Activated effector memory CD4-positive, alpha-beta T cell treated with anti-CD3 and anti-CD28 coated beads, Interleukin-2, amount 50 U/mL, for 16 hours (primary cell): ENCODE data around the gene ADAMTS19.
"Not testable (repeated sequence)": the region's sequence is repeated elsewhere in the genome, so short reads cannot be mapped to it uniquely, and the experiment has no call there.

ENCODE experiments used
- DNase-seq: peaks from one replicate; pipeline ENCODE4 v3.0.0-alpha.2; 2020

ADAMTS19 gene

GRCh38 chr5:129609710-129610109 lies 149.6 kb downstream of the ADAMTS19 start:
- DNase-seq, result no peak

- DNase-seq, result no peak
Observed at GRCh38 chr5:129616517-129616916, 156.4 kb downstream of the ADAMTS19 start.

- no peak for DNase-seq
Observed at GRCh38 chr5:129617206-129617605, 157.1 kb downstream of the ADAMTS19 start.

- DNase-seq, result no peak
Observed at GRCh38 chr5:129619782-129620181, 159.7 kb downstream of the ADAMTS19 start.

GRCh38 chr5:129622531-129622930 lies 162.4 kb downstream of the ADAMTS19 start:
- no peak for DNase-seq

GRCh38 chr5:129629575-129629974 lies 169.5 kb downstream of the ADAMTS19 start:
- no peak for DNase-seq

DNA sequence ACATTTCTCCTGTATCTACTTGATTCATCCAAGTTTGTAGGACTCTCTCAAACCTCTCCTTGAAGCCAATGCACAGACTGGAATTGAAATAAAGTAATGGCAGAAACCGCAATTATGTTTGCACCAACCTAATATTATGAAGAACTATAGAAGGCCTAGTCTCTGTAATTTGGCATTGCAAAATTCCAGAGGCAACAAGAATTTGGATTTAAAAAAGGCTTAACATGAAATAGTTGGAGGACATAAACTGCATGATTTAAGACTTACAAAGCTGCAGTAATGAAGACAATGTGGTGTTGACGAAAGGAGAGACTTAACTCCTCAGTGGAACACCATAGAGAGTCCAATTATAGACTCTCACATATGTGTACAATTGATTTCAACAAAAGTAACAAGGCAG lies 170.0 kb downstream of the ADAMTS19 start:
- no peak for DNase-seq

DNA sequence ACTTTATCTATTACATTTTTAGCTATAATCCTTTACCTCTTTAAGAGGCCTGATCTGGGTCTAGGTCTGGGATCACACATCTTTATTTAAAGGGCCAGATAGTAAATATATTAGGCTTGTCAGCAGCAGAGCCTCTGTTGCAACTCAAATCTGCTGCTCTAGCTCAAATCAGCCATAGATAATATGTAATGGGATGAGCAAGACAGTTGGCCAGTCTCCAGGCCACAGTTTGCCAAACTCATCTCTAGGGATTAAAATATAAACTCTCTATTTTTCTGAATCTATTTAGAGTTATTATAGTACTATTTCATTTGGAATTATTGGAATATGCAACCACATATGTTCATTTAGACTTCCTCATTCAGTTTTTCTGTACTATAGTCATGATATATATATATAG lies 171.9 kb downstream of the ADAMTS19 start:
- DNase-seq, result no peak

DNA sequence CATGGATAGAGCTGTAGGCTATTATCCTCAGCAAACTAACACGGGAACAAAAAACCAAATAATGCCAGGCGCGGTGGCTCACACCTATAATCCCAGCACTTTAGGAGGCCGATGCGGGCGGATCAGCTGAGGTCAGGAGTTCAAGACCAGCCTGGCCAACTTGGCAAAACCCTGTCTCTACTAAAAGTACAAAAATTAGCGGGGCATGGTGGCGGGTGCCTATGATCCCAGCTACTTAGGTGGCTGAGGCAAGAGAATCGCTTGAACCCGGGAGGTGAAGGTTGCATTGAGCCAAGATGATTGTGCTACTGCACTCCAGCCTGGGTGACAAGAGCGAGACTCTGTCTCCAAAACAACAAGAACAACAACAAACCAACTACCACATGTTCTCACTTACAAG lies 177.4 kb downstream of the ADAMTS19 start:
- DNase-seq, result not testable (repeated sequence)

DNA sequence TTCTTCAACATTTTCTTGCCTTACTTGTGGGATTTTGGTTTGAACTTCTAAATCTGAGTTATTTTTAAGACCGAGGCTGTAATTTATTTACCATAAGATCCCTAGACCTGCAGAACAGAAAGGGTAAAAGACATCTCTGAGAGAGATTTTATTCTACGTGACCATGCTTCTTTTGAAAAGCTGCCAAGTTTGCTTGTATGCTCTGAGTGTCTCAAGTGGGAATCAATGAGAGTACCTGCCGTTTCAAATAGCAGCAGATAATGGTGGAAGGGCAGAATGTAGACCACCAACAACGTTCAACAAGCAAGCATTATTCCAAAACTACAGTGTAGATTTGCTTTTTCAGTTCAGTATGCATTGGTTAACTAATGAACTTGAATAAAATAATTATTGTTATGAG lies 179.2 kb downstream of the ADAMTS19 start:
- DNase-seq, result no peak

GRCh38 chr5:129652349-129653056 lies 192.4 kb downstream of the ADAMTS19 start:
- DNase-seq, result no peak

GRCh38 chr5:129653057-129653375 lies 192.9 kb downstream of the ADAMTS19 start:
- DNase-seq, result no peak

- DNase-seq, result no peak
Observed at GRCh38 chr5:129653442-129653841, 193.3 kb downstream of the ADAMTS19 start.

GRCh38 chr5:129656952-129657351 lies 196.9 kb downstream of the ADAMTS19 start:
- no peak for DNase-seq

- no peak for DNase-seq
Observed at GRCh38 chr5:129658801-129659200, 198.7 kb downstream of the ADAMTS19 start.

DNA sequence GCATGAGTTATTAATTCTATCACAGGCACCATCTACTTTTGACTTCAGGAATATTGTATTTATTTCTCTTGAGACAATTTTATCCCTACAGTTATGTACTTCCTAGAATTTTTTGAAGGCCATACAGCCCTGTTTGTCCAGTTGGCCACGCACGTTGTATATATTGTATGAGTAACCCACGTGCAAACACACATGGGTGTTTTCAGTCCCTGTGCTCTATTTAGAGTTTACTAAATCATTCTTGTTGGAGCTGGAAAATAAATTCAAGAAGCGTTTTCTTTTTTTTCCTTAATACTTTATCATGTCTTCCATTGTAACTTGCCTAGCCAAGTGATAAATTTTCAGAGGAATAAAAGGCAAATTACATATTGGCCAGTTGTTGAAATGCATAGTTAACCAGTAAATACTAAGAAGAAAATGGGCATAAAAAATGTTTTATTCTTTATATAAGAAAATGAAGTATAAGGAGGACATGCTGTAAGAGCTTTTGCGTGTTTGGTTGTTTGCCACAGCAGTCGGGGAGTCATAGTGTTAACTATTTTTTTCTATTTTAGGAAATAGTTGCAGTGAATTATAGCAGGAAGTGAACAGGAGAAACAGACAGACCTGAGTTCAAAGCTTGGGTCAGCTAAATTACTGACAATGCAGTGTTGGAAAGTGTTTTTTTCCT lies 201.4 kb downstream of the ADAMTS19 start:
- no peak for DNase-seq

DNA sequence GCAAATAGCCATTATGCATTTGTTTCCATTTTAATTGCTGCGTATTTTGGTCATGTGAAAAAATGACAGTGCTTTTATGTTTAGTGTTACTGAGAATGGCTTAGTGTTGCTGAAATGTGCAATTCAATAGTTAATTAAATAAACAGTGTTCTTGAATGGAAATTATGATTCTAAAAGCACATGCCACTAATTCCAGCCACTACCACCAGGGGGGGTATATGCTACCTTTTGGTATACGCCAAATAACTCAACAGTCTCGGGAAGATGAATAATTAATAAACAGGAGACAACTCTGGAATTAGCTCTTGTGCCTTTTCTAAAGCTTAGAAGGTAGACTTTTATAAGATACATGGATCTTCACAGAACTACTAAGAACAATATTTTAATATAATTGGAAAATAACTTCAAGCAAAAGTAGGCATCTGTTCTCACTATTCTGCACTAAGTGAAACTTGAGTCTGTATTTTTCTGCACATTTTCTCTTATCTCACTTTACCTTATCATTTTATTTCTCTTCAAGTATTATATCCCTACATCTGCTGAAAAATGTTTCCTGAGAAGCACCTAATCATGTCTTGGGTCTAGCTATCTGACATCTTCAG lies 204.3 kb downstream of the ADAMTS19 start:
- DNase-seq, result peak; percentile 66

GRCh38 chr5:129670957-129671500 lies 210.9 kb downstream of the ADAMTS19 start:
- DNase-seq, result no peak

- no peak for DNase-seq
Observed at GRCh38 chr5:129672006-129672405, 211.9 kb downstream of the ADAMTS19 start.

GRCh38 chr5:129679671-129680070 lies 219.6 kb downstream of the ADAMTS19 start:
- DNase-seq, result no peak

DNA sequence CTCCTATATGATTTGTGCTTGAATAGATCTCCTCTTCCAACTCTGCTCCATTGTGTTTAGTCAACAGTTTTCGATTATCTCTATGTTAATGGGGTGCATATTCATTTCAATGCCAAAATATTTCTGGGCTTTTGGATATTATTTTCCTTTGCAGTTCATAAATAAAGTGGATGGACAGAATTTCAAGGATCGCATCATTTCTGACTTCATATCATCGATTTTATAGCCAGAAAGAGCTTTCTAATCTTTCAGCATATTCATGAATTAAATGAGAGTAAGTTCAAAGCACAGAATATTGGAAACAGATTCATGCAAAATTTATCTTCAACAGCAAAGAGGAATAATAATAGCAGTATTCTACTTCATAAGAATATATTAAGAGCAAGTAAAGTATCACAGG lies 227.8 kb downstream of the ADAMTS19 start:
- DNase-seq, result no peak

- no peak for DNase-seq
Observed at GRCh38 chr5:129689045-129689444, 228.9 kb downstream of the ADAMTS19 start.

- DNase-seq, result no peak
Observed at GRCh38 chr5:129691220-129691619, 231.1 kb downstream of the ADAMTS19 start.

GRCh38 chr5:129696636-129697035 lies 236.5 kb downstream of the ADAMTS19 start:
- DNase-seq, result no peak
